ENCODE measurements around the gene MEGF11.

DNA sequence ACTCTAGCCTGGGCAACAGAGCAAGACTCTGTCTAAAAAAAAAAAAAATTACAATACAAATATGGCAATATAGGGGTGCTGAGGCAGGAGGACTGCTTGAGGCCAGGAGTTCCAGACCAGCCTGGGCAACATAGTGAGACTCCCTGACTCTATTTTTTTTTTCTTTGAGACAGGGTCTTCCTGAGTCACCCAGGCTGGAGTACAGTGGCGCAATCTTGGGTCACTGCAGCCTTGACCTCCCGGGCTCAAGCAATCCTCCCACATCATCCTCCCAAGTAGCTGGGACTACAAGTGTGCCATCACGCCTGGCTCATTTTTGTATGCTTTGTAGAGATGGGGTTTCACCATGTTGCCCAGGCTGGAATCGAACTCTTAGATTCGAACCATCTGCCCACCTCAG, 401.6 kb downstream of the MEGF11 start:
- TF ChIP-seq POLR2A (IDR thresholded peaks at IDR 0.05) = no peak
- TF ChIP-seq, protein P1, sequence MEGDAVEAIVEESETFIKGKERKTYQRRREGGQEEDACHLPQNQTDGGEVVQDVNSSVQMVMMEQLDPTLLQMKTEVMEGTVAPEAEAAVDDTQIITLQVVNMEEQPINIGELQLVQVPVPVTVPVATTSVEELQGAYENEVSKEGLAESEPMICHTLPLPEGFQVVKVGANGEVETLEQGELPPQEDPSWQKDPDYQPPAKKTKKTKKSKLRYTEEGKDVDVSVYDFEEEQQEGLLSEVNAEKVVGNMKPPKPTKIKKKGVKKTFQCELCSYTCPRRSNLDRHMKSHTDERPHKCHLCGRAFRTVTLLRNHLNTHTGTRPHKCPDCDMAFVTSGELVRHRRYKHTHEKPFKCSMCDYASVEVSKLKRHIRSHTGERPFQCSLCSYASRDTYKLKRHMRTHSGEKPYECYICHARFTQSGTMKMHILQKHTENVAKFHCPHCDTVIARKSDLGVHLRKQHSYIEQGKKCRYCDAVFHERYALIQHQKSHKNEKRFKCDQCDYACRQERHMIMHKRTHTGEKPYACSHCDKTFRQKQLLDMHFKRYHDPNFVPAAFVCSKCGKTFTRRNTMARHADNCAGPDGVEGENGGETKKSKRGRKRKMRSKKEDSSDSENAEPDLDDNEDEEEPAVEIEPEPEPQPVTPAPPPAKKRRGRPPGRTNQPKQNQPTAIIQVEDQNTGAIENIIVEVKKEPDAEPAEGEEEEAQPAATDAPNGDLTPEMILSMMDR (IDR thresholded peaks at IDR 0.05) = no peak
